Lung (tissue), 12 donors: ENCODE data around the gene ACVR1B. TPM values are rescaled to one million over a fixed set of nuclear protein-coding genes. Genes with fewer than 3 reads are reported as not detected.

ENCODE experiments used
- ATAC-seq: fragments of 200-7000 bp; cut with Tn5 transposase; one replicate; pipeline ENCODE4 v1.9.1; 2020; ENCODE audit warnings: moderate number of reproducible peaks; ENCODE audit not compliant: insufficient read depth, low FRiP score
- DNase-seq, 3 donors: peaks; one replicate each; pipeline ENCODE4 v3.0.0-alpha.2; 2013 to 2017
- H3K27ac ChIP-seq, 2 donors: one replicate each; pipeline ENCODE4 v1.5.1; 2013; ENCODE audit warnings: mild to moderate bottlenecking in 2 of 2, moderate library complexity in 2 of 2, control low read depth in 1 of 2, inconsistent platforms in 1 of 2, low read depth in 1 of 2, low read length in 1 of 2
- H3K27me3 ChIP-seq, 3 donors: one replicate each; pipeline ENCODE4 v1.5.1; 2013; ENCODE audit warnings: low read length in 2 of 3; ENCODE audit not compliant: control insufficient read depth in 3 of 3, insufficient read depth in 3 of 3
- H3K36me3 ChIP-seq, 4 donors: one replicate each; pipeline ENCODE4 v1.5.1; 2013; ENCODE audit warnings: low read length in 4 of 4, mild to moderate bottlenecking in 1 of 4, moderate library complexity in 1 of 4; ENCODE audit not compliant: control insufficient read depth in 4 of 4, insufficient read depth in 4 of 4
- H3K4me1 ChIP-seq, 5 donors: one replicate each; pipeline ENCODE4 v1.5.1; 2013; ENCODE audit warnings: low read length in 5 of 5, mild to moderate bottlenecking in 2 of 5, moderate library complexity in 1 of 5; ENCODE audit not compliant: control insufficient read depth in 5 of 5, insufficient read depth in 5 of 5
- H3K4me3 ChIP-seq: one replicate; pipeline ENCODE4 v1.5.1; 2013; ENCODE audit warnings: mild to moderate bottlenecking, control low read depth, moderate library complexity
- H3K9ac ChIP-seq, 2 donors: one replicate each; pipeline ENCODE4 v1.5.1; 2013; ENCODE audit warnings: low read length in 2 of 2, control low read depth in 1 of 2; ENCODE audit not compliant: insufficient read depth in 1 of 2
- H3K9me3 ChIP-seq, 4 donors: one replicate each; pipeline ENCODE4 v1.5.1; 2013; ENCODE audit warnings: low read length in 3 of 4, mild to moderate bottlenecking in 1 of 4, moderate library complexity in 1 of 4; ENCODE audit not compliant: control insufficient read depth in 4 of 4, insufficient read depth in 3 of 4
- CTCF ChIP-seq: IDR thresholded peaks from 2 replicates; pipeline ENCODE4 v1.5.1; 2012; ENCODE audit warnings: mild to moderate bottlenecking; ENCODE audit errors: control extremely low read depth, extremely low read depth
- WGBS, 2 donors: extraction: QIAGEN DNeasy Blood & Tissue Kit; methylation state at CpG; one replicate each; pipeline ENCODE4 v1.1.7; 2013; 5-methylcytosine and 5-hydroxymethylcytosine counted together
- polyA plus RNA-seq, 2 donors: library from polyadenylated mRNA; stranded (reverse); fragments of 200-250 nt; gene quantifications; one replicate each; pipeline ENCODE4 v1.2.1, GENCODE V29; 2013
- total RNA-seq, 2 donors: library from RNA; depleted of rRNA in 1 of 2; stranded (reverse); fragments of >200 nt in 1 of 2; gene quantifications; one replicate each; pipeline ENCODE4 v1.2.1, GENCODE V29; 2014 to 2021
- donor health status: control.
- donor health status: control.
- donor health status: Bipolar disorder and iron deficiency.
- donor health status: healthy.
- donor health status: DM: yes; HTN: yes; CAD: no.

ACVR1B gene
- total and polyA plus RNA-seq, 4 donors, result 14.0 to 41.7 (median 21.0) TPM

- no peak for DNase-seq
- ATAC-seq, result no peak
- Histone ChIP-seq H3K9me3 (no peaks in the 10 kb centered on the region), H3K27me3 (no peaks in the 10 kb centered on the region), H3K36me3 (peaks cover 0 to 4% (median 3%) of the 10 kb centered on the region in 4 donors), H3K9ac (no peak overlapping the region), H3K4me3 (no peak overlapping the region), H3K27ac (no peak overlapping the region), H3K4me1 (peaks cover 0 to 10% (median 8%) of the 10 kb centered on the region in 5 donors)
- WGBS, 2 donors, result 96 to 97% methylated on average over 4 of the region's 4 CpGs
- TF ChIP-seq CTCF, result no peak
These were observed 12.0 kb downstream of the ACVR1B start for GRCh38 chr12:51963477-51963876.

- no peak for ATAC-seq
- 96 to 100% methylated on average over 2 of the region's 2 CpGs for WGBS, 2 donors
- DNase-seq, result no peak
- Histone ChIP-seq H3K9me3 (no peaks in the 10 kb centered on the region), H3K9ac (no peak overlapping the region), H3K4me1 (peaks cover 7 to 29% (median 11%) of the 10 kb centered on the region in 5 donors), H3K4me3 (no peak overlapping the region), H3K27ac (no peak overlapping the region), H3K27me3 (no peaks in the 10 kb centered on the region), H3K36me3 (peaks cover 0 to 4% (median 0%) of the 10 kb centered on the region in 4 donors)
- TF ChIP-seq CTCF, result no peak
These were observed 18.1 kb downstream of the ACVR1B start for GRCh38 chr12:51969643-51970042.

- ATAC-seq, result no peak
- peak; percentile 25 to 54 (median 51) for DNase-seq
- Histone ChIP-seq H3K27me3 (no peaks in the 10 kb centered on the region), H3K4me3 (no peak overlapping the region), H3K9ac (no peak overlapping the region), H3K27ac (peak overlapping the region in 1 of 2 donors; percentile 58), H3K36me3 (peaks cover 4 to 6% (median 5%) of the 10 kb centered on the region in 4 donors), H3K9me3 (no peaks in the 10 kb centered on the region), H3K4me1 (peaks cover 7 to 39% (median 11%) of the 10 kb centered on the region in 5 donors)
- peak; percentile 5 for TF ChIP-seq CTCF
- WGBS, 2 donors, result 68 to 70% methylated on average over 13 of the region's 13 CpGs
These were observed 19.6 kb downstream of the ACVR1B start for GRCh38 chr12:51970904-51971646.
